ENCODE results near the gene TRIM47.

Gene TRIM47

GRCh38 chr17:75917141-75917916 is 38.9 kb upstream of the TRIM47 start:
- no peak for DNase-seq
- Histone ChIP-seq H3K4me1 (ENCODE audit: control extremely low read depth in 1 of 4, control insufficient read depth in 4 of 4, insufficient read depth in 4 of 4, low read length in 3 of 4) (peaks cover 0 to 3% (median 0%) of the 10 kb centered on the region in 4 experiments), H3K9me3 (ENCODE audit: control extremely low read depth in 1 of 5, control insufficient read depth in 4 of 5, insufficient read depth in 2 of 5, low read depth in 1 of 5, low read length in 4 of 5) (no peaks in the 10 kb centered on the region), H3K27ac (ENCODE audit: insufficient read depth in 1 of 2, low read depth in 1 of 2, low read length in 2 of 2, poor library complexity in 1 of 2, severe bottlenecking in 2 of 2) (no peak overlapping the region), H3K4me3 (ENCODE audit: control insufficient read depth in 1 of 7, extremely low read depth in 1 of 7, insufficient read depth in 4 of 7, low read depth in 2 of 7, low read length in 6 of 7) (no peak overlapping the region), H3K27me3 (replicated peaks in 2 of 5; ENCODE audit: control insufficient read depth in 4 of 5, insufficient read depth in 5 of 5, low read length in 4 of 5) (no peaks in the 10 kb centered on the region), H3K36me3 (ENCODE audit: control insufficient read depth in 4 of 4, insufficient read depth in 4 of 4, low read length in 3 of 4) (peaks cover 2 to 29% (median 16%) of the 10 kb centered on the region in 4 experiments)
- WGBS (ENCODE audit: insufficient coverage), result 91% methylated on average over 21 of the region's 23 CpGs
- CTCF ChIA-PET, result interaction anchor here (0.8 to 1.2 kb wide), 3 partner anchors 11 to 43 kb away, joined by 3 to 5 read pairs (median 4); no protein-coding TSS in a partner anchor
- POLR2A ChIA-PET, result no interaction called here

- WGBS (ENCODE audit: insufficient coverage), result 100% methylated on average over 6 of the region's 8 CpGs
- no peaks in the 10 kb centered on the region for H3K9me3 ChIP-seq (ENCODE audit: control extremely low read depth in 1 of 5, control insufficient read depth in 4 of 5, insufficient read depth in 2 of 5, low read depth in 1 of 5, low read length in 4 of 5)
- peaks cover 2 to 26% (median 16%) of the 10 kb centered on the region in 4 experiments for H3K36me3 ChIP-seq (ENCODE audit: control insufficient read depth in 4 of 4, insufficient read depth in 4 of 4, low read length in 3 of 4)
- H3K4me3 ChIP-seq (ENCODE audit: control insufficient read depth in 1 of 7, extremely low read depth in 1 of 7, insufficient read depth in 4 of 7, low read depth in 2 of 7, low read length in 6 of 7), result no peak overlapping the region
- peaks cover 0 to 8% (median 6%) of the 10 kb centered on the region in 4 experiments for H3K4me1 ChIP-seq (ENCODE audit: control extremely low read depth in 1 of 4, control insufficient read depth in 4 of 4, insufficient read depth in 4 of 4, low read length in 3 of 4)
- no peak overlapping the region for H3K27ac ChIP-seq (ENCODE audit: insufficient read depth in 1 of 2, low read depth in 1 of 2, low read length in 2 of 2, poor library complexity in 1 of 2, severe bottlenecking in 2 of 2)
- CTCF ChIA-PET, result interaction anchor here (1.2 to 1.4 kb wide), 2 partner anchors 10 to 90 kb away, joined by 3 read pairs; no protein-coding TSS in a partner anchor
- POLR2A ChIA-PET, result interaction anchor here (0.6 kb wide), 1 partner anchor 154 kb away, joined by 6 read pairs; no protein-coding TSS in a partner anchor
- no peak for DNase-seq
- H3K27me3 ChIP-seq (replicated peaks in 2 of 5; ENCODE audit: control insufficient read depth in 4 of 5, insufficient read depth in 5 of 5, low read length in 4 of 5), result no peaks in the 10 kb centered on the region
Observed at GRCh38 chr17:75915268-75915667, 36.9 kb upstream of the TRIM47 start.

- WGBS (ENCODE audit: insufficient coverage), result 97% methylated on average over 28 of the region's 34 CpGs
- H3K27me3 ChIP-seq (replicated peaks in 2 of 5; ENCODE audit: control insufficient read depth in 4 of 5, insufficient read depth in 5 of 5, low read length in 4 of 5), result no peaks in the 10 kb centered on the region
- ChIA-PET CTCF (interaction anchor here (1.1 to 1.4 kb wide), 3 partner anchors 11 to 91 kb away, joined by 3 read pairs; no protein-coding TSS in a partner anchor), POLR2A (interaction anchor here (0.6 kb wide), 1 partner anchor 14 kb away, joined by 6 read pairs; no protein-coding TSS in a partner anchor)
- DNase-seq, result no peak
- peaks cover 2 to 22% (median 13%) of the 10 kb centered on the region in 4 experiments for H3K36me3 ChIP-seq (ENCODE audit: control insufficient read depth in 4 of 4, insufficient read depth in 4 of 4, low read length in 3 of 4)
- H3K9me3 ChIP-seq (ENCODE audit: control extremely low read depth in 1 of 5, control insufficient read depth in 4 of 5, insufficient read depth in 2 of 5, low read depth in 1 of 5, low read length in 4 of 5), result no peaks in the 10 kb centered on the region
- peaks cover 0 to 13% (median 11%) of the 10 kb centered on the region in 4 experiments for H3K4me1 ChIP-seq (ENCODE audit: control extremely low read depth in 1 of 4, control insufficient read depth in 4 of 4, insufficient read depth in 4 of 4, low read length in 3 of 4)
- H3K27ac ChIP-seq (ENCODE audit: insufficient read depth in 1 of 2, low read depth in 1 of 2, low read length in 2 of 2, poor library complexity in 1 of 2, severe bottlenecking in 2 of 2), result no peak overlapping the region
- no peak overlapping the region for H3K4me3 ChIP-seq (ENCODE audit: control insufficient read depth in 1 of 7, extremely low read depth in 1 of 7, insufficient read depth in 4 of 7, low read depth in 2 of 7, low read length in 6 of 7)
Observed at GRCh38 chr17:75914643-75915267, 36.4 kb upstream of the TRIM47 start.

- ChIA-PET POLR2A (interaction anchor here (0.6 kb wide), 1 partner anchor 15 kb away, joined by 6 read pairs; no protein-coding TSS in a partner anchor), CTCF (interaction anchor here (1.1 to 5.9 kb wide), 2 partner anchors 13 to 89 kb away, joined by 3 to 52 read pairs; no protein-coding TSS in a partner anchor)
- DNase-seq, result no peak
- WGBS (ENCODE audit: insufficient coverage), result 99% methylated on average over 29 of the region's 32 CpGs
- Histone ChIP-seq H3K9me3 (ENCODE audit: control extremely low read depth in 1 of 5, control insufficient read depth in 4 of 5, insufficient read depth in 2 of 5, low read depth in 1 of 5, low read length in 4 of 5) (no peaks in the 10 kb centered on the region), H3K4me3 (ENCODE audit: control insufficient read depth in 1 of 7, extremely low read depth in 1 of 7, insufficient read depth in 4 of 7, low read depth in 2 of 7, low read length in 6 of 7) (no peak overlapping the region), H3K27me3 (replicated peaks in 2 of 5; ENCODE audit: control insufficient read depth in 4 of 5, insufficient read depth in 5 of 5, low read length in 4 of 5) (no peaks in the 10 kb centered on the region), H3K36me3 (ENCODE audit: control insufficient read depth in 4 of 4, insufficient read depth in 4 of 4, low read length in 3 of 4) (peaks cover 2 to 17% (median 10%) of the 10 kb centered on the region in 4 experiments), H3K4me1 (ENCODE audit: control extremely low read depth in 1 of 4, control insufficient read depth in 4 of 4, insufficient read depth in 4 of 4, low read length in 3 of 4) (peaks cover 0 to 19% (median 14%) of the 10 kb centered on the region in 4 experiments), H3K27ac (ENCODE audit: insufficient read depth in 1 of 2, low read depth in 1 of 2, low read length in 2 of 2, poor library complexity in 1 of 2, severe bottlenecking in 2 of 2) (no peak overlapping the region)
Observed at GRCh38 chr17:75913537-75914210, 35.3 kb upstream of the TRIM47 start.

- CTCF ChIA-PET, result interaction anchor here (1.0 to 5.9 kb wide), 8 partner anchors 10 to 103 kb away, joined by 3 to 52 read pairs (median 6); no protein-coding TSS in a partner anchor
- WGBS (ENCODE audit: insufficient coverage), result 96% methylated on average over 6 of the region's 6 CpGs
- POLR2A ChIA-PET, result no interaction called here
- Histone ChIP-seq H3K27me3 (replicated peaks in 2 of 5; ENCODE audit: control insufficient read depth in 4 of 5, insufficient read depth in 5 of 5, low read length in 4 of 5) (no peaks in the 10 kb centered on the region), H3K4me3 (ENCODE audit: control insufficient read depth in 1 of 7, extremely low read depth in 1 of 7, insufficient read depth in 4 of 7, low read depth in 2 of 7, low read length in 6 of 7) (no peak overlapping the region), H3K27ac (ENCODE audit: insufficient read depth in 1 of 2, low read depth in 1 of 2, low read length in 2 of 2, poor library complexity in 1 of 2, severe bottlenecking in 2 of 2) (no peak overlapping the region), H3K9me3 (ENCODE audit: control extremely low read depth in 1 of 5, control insufficient read depth in 4 of 5, insufficient read depth in 2 of 5, low read depth in 1 of 5, low read length in 4 of 5) (no peaks in the 10 kb centered on the region), H3K4me1 (ENCODE audit: control extremely low read depth in 1 of 4, control insufficient read depth in 4 of 4, insufficient read depth in 4 of 4, low read length in 3 of 4) (peaks cover 0 to 24% (median 16%) of the 10 kb centered on the region in 4 experiments), H3K36me3 (ENCODE audit: control insufficient read depth in 4 of 4, insufficient read depth in 4 of 4, low read length in 3 of 4) (peaks cover 2 to 17% (median 8%) of the 10 kb centered on the region in 4 experiments)
- DNase-seq, result no peak
Observed at GRCh38 chr17:75910699-75911098, 32.3 kb upstream of the TRIM47 start.

GRCh38 chr17:75909812-75910274 is 31.5 kb upstream of the TRIM47 start:
- H3K36me3 ChIP-seq (ENCODE audit: control insufficient read depth in 4 of 4, insufficient read depth in 4 of 4, low read length in 3 of 4), result peaks cover 2 to 16% (median 7%) of the 10 kb centered on the region in 4 experiments
- no peak overlapping the region for H3K27ac ChIP-seq (ENCODE audit: insufficient read depth in 1 of 2, low read depth in 1 of 2, low read length in 2 of 2, poor library complexity in 1 of 2, severe bottlenecking in 2 of 2)
- H3K4me3 ChIP-seq (ENCODE audit: control insufficient read depth in 1 of 7, extremely low read depth in 1 of 7, insufficient read depth in 4 of 7, low read depth in 2 of 7, low read length in 6 of 7), result peak overlapping the region in 1 of 7 experiments; percentile 13
- H3K27me3 ChIP-seq (replicated peaks in 2 of 5; ENCODE audit: control insufficient read depth in 4 of 5, insufficient read depth in 5 of 5, low read length in 4 of 5), result no peaks in the 10 kb centered on the region
- no CpG with 5 or more reads among the region's 11 CpGs for WGBS (ENCODE audit: insufficient coverage)
- CTCF ChIA-PET, result interaction anchor here (1.0 to 5.9 kb wide), 8 partner anchors 11 to 104 kb away, joined by 3 to 52 read pairs (median 6); no protein-coding TSS in a partner anchor
- H3K9me3 ChIP-seq (ENCODE audit: control extremely low read depth in 1 of 5, control insufficient read depth in 4 of 5, insufficient read depth in 2 of 5, low read depth in 1 of 5, low read length in 4 of 5), result no peaks in the 10 kb centered on the region
- peak in 2 of 3 donors; percentile 23 to 33 for DNase-seq
- H3K4me1 ChIP-seq (ENCODE audit: control extremely low read depth in 1 of 4, control insufficient read depth in 4 of 4, insufficient read depth in 4 of 4, low read length in 3 of 4), result peaks cover 0 to 30% (median 19%) of the 10 kb centered on the region in 4 experiments
- POLR2A ChIA-PET, result interaction anchor here (0.5 to 0.6 kb wide), 2 partner anchors 42 to 65 kb away, joined by 3 read pairs; no protein-coding TSS in a partner anchor
